ENCODE results near the gene KLHL3.
"Not testable (repeated sequence)": the region's sequence is repeated elsewhere in the genome, so short reads cannot be mapped to it uniquely, and the experiment has no call there.

Gene KLHL3

GRCh38 chr5:137667341-137667740 lies 68.5 kb downstream of the KLHL3 start:
- no peak for DNase-seq (ENCODE audit: low spot score)

GRCh38 chr5:137666901-137667300 lies 69.0 kb downstream of the KLHL3 start:
- no peak for DNase-seq (ENCODE audit: low spot score)

- no peak for DNase-seq (ENCODE audit: low spot score)
These were observed 69.4 kb downstream of the KLHL3 start for GRCh38 chr5:137666461-137666850.

DNA sequence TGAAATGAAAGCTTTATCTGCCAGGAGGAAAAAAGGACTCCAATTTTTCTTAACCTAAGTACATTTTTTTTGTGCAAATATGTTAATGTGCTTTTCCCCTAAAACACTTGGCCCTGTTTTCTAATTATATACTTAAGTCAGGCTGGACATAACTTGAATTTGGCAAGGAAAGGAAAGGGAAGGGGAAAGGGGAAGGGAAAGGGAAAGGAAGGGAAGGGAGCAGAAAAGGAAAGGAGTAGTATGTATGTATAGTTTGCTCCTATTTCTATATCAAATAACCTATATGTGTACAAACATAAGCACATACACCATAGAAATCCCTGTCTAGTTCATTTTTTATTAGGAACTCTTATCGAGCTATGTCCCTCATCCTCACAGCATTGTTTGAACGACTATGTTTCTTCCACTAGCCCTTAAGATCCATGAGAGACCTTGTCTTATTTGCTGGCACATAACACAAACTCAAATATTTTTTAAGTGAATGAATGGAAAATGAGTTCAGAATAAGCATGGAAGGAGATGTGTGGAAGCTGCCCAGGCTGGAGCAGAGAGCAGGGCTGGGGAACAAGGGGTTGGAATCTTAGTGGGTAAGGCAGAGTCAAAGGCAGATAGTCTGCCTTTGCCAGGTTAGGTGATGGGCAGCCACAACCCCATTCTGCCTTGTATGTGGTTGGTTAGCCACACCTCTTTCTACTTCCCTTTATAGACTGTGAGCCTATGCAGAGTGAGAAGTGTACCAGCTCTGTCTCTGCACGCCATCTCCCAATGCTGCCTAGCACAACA lies 70.0 kb downstream of the KLHL3 start:
- peak; percentile 44 for DNase-seq (ENCODE audit: low spot score)

DNA sequence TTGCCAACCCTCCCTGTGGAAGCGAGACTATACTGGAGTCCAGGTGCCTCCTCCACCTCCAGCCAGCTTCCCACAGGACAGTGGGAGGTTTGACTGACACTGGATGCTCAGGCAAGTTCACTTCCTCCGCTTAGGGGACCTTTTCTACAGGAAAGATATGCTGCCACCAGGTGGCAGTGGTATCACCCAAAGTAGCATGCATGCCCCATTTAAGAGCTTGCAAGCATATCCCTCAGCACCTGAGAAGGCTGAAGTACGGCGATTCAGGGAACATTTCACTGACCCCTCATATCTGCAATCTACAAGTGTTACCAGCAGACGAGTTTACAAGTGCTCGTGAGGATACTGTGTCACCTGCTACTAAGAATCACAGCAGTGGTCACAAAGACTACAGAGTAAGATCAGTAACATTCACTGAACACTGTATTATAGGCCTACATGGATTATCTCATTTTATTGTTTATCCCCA lies 75.5 kb downstream of the KLHL3 start:
- DNase-seq (ENCODE audit: low spot score), result peak; percentile 75

- DNase-seq (ENCODE audit: low spot score), result no peak
These were observed 76.7 kb downstream of the KLHL3 start for GRCh38 chr5:137659209-137659608.

DNA sequence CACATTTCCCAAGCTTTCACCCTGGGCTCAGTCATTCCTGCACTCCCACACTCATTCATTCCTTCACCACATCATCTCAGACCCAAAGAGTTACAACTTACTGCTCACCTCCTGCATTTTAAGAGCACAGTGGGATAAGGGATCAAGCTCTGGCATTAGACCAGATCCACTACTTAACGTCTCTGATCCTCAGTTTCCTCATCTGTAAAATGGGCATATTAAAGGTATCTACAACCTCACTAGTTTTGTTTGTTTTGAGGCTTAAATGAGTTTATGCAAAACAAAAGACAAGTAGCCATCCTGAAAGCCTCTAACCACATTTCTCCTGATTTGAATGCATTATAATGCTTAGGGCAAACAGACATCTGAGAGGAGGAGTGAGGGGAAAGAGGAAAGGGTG lies 77.6 kb downstream of the KLHL3 start:
- DNase-seq (ENCODE audit: low spot score), result no peak

GRCh38 chr5:137657073-137657472 lies 78.8 kb downstream of the KLHL3 start:
- DNase-seq (ENCODE audit: low spot score), result no peak

- DNase-seq (ENCODE audit: low spot score), result no peak
These were observed 79.3 kb downstream of the KLHL3 start for GRCh38 chr5:137656558-137656957.

DNA sequence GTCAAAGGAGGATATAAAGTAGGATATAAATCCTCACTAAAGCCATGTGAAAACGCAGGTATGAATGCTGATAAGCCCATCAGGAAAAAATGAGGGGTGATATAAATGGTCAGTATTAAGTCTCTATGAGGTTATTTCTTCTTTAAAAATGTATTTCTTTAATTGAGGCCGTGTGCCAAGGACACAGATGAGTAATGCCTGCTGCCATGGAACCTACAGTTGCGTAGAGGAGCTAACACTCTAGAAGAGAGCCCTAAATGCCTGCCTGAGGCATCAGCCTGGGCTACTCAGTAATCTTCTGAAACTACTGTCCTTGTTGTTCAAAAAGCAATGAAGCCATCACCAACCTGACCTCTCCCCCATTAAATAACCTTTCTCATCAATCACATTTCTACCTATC lies 84.9 kb downstream of the KLHL3 start:
- DNase-seq (ENCODE audit: low spot score), result no peak

GRCh38 chr5:137649228-137649935 lies 86.5 kb downstream of the KLHL3 start:
- no peak for DNase-seq (ENCODE audit: low spot score)

- no peak for DNase-seq (ENCODE audit: low spot score)
These were observed 87.5 kb downstream of the KLHL3 start for GRCh38 chr5:137648361-137648760.

DNA sequence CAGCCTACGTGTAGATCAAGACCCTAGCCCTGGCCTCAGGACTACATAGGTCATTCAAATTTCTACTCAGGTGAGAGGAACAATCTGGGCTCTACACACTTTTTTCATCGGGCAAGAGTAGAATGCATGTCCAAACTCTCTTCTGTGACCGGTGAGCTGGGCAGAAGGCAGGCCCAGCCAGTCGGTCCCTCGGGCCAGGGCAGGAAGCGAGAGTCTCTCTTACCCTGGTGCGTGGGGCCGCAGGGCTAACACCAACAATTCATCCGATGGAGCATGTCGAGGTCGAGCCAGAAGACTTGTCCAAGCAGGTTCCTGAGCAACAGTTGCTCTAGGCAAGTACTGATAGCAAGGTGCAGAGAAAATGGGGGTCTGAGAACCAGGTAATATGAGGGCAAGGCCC lies 88.5 kb downstream of the KLHL3 start:
- DNase-seq (ENCODE audit: low spot score), result no peak

GRCh38 chr5:137646761-137647160 lies 89.1 kb downstream of the KLHL3 start:
- DNase-seq (ENCODE audit: low spot score), result no peak

GRCh38 chr5:137643081-137643480 lies 92.8 kb downstream of the KLHL3 start:
- DNase-seq (ENCODE audit: low spot score), result not testable (repeated sequence)

DNA sequence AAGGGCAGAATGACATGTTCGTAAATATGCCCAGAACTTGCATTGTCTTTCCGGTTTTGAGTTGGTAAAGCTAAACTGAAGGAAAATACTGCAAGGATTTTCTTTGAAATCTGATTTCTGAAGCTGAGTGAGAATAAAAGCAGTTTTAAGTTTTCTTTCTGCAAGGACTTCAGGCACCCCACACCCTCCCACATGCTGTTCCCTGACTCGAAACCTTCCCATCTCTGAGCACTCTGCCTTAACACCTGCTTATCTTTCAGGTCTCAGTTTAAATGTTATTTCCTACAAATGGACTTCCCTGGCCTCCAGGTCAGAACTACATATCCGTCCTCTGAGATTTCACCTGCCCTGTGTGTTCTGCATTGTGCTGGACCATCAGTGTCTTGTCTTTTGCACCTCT lies 93.8 kb downstream of the KLHL3 start:
- DNase-seq (ENCODE audit: low spot score), result no peak

DNA sequence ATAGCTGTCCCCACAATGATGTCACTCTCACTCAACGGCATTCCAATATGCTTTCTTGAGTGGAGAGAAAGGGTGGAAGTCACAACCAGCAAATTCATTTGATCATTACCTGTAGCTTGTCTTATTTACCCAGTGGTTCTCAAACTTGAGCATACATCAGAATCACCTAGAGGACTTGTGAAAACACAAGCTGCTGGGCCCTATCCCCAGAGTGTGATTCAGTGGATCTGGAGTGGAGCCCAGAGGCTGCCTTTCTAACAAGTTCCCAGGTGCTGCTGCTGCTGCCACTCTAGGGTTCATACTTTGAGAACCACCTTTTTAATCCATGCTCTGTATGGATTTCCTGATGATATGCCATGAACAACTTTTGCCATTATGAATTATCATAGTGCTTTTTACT lies 94.7 kb downstream of the KLHL3 start:
- DNase-seq (ENCODE audit: low spot score), result no peak

- no peak for DNase-seq (ENCODE audit: low spot score)
These were observed 96.2 kb downstream of the KLHL3 start for GRCh38 chr5:137639645-137640044.

- no peak for DNase-seq (ENCODE audit: low spot score)
These were observed 97.0 kb downstream of the KLHL3 start for GRCh38 chr5:137638841-137639240.

DNA sequence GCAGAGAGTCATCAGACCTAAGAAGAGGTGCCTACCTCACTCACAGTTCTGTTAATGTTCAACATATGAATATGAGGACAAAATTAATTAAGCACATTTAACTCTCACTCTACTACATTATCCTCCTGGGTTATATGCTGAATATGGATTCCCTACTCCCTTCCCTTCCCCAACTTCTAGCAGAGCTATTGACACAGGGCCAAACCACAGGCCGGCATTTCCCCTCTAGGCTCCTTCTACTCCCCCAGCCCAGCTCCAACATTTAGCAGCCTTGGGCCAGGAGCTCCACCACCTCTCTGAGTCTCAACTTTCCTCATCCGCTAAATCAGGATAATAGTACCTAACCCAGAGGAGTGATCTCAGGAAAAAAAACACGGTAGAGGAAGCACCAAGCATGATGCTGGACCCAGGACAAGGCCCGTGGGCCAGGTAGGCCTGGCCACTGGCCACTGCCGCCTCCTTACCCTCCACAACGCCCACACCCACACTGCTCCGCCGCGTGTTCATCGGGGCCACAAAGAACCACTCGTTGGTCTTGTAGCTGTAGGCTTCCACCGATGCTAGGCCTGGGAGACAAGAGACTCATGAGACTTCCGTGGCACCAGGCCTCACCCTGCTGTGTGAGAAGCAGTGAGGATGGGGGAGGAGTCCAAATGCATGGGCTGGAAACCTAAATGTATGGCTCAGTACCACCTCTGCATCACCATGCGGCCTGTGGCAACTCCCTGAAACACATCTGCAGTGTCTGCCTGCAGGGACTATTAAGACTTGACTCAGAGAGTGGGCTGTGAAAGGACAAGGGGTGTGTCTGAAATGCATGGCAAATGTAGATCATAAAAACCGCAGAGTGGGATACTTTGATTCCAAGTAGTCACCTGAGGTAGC lies 98.8 kb downstream of the KLHL3 start:
- DNase-seq (ENCODE audit: low spot score), result no peak

DNA sequence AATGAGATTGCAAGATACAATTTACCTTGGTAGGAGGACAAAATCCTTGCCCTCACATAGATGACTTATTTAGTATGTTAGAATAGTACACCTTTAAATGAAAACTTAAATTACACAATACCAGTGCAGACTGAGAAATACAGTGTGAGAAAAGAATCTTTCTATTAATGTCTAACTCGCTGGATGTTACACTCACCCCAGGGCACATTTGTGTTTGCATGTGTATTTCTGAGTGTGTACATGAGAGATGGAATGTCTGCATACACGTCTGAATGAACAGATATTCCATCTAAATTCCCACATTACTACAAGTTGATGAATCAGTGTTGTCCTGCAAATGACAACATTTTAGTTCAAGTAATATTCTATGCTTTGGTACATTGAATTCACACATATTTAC lies 99.8 kb downstream of the KLHL3 start:
- DNase-seq (ENCODE audit: low spot score), result no peak

GRCh38 chr5:137635521-137635921 lies 100.4 kb downstream of the KLHL3 start:
- DNase-seq (ENCODE audit: low spot score), result no peak

DNA sequence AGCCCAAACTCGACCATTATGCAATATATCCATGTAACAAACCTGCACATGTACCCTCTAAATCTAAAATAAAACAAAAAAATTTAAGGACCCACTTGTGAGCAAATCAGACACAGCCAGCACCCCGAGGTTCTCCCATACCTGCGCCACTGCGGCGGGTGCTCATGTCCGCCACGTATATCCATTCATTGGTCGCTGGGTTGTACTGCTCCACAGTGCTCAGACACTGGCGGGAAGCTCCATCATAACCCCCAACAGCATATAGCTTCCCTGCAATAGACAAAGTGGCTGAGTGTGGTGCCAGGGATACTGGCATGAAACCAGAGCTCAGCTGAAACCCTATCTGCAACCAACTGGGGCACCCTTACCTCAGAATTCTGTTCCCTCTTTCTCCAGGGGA lies 102.0 kb downstream of the KLHL3 start:
- DNase-seq (ENCODE audit: low spot score), result no peak
